Measurements from ENCODE around the gene BCO1. TPM values are rescaled to one million over a fixed set of nuclear protein-coding genes. Genes with fewer than 3 reads are reported as not detected.
"Not testable (repeated sequence)": the region's sequence is repeated elsewhere in the genome, so short reads cannot be mapped to it uniquely, and the experiment has no call there.

BCO1 gene
- total RNA-seq, 2 experiments from 2014 or later, result not detected

- no peaks in the 10 kb centered on the region for H3K9me3 Mint-ChIP-seq
- CTCF ChIA-PET, result no interaction called here
- peak; percentile 15 for DNase-seq
- POLR2A ChIA-PET, result no interaction called here
- no peak overlapping the region for H3K27ac Mint-ChIP-seq
- no peak overlapping the region for H3K4me3 Mint-ChIP-seq
- intact Hi-C loops (cut with micrococcal nuclease), result no loop called here
- H3K4me1 Mint-ChIP-seq (ENCODE audit: low read depth), result no peaks in the 10 kb centered on the region
- peaks cover 9% of the 10 kb centered on the region for H3K27me3 Mint-ChIP-seq
- no peaks in the 10 kb centered on the region for H3K36me3 Mint-ChIP-seq
Observed at GRCh38 chr16:81214745-81215166, 23.7 kb upstream of the BCO1 start.

DNA sequence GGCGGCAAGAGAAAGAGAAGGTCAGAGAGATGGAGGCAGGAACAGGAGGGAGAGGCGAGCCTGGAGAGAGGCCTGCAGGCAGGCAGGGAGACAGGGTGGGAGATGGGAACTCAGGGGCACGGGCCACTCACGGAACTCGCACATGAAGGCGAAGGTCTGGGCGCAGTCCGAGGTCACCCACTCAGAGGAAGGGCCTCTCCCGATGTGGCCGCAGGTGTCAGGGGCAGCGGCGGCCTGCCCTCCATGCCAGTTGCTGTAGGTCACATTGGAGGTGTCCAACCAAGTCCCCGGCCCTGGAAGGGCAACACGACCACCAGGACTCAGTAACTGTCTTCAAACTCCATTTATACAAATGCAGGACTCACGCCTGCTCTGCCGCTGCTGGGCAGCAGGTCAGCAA lies 22.4 kb upstream of the BCO1 start:
- POLR2A ChIA-PET, result no interaction called here
- intact Hi-C loops (cut with micrococcal nuclease), result no loop called here
- DNase-seq, result no peak

DNA sequence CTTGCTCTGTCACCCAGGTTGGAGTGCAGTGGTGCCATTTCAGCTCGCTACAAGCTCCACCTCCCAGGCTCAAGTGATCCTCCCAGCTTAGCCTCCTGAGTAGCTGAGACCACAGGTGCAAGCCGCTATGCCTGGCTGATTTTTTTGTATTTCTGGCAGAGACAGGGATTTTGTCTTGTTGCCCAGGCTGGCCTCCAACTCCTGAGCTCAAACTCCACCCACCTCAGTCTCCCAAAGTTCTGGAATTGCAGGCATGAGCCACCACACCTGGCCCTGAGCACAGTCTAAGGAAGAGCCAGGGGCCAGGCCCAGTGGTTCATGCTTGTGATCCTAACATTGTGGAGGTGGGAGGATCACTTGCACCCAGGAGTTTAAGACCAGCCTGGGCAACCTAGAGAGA lies 21.8 kb upstream of the BCO1 start:
- no peak overlapping the region for H3K4me3 Mint-ChIP-seq
- H3K4me1 Mint-ChIP-seq (ENCODE audit: low read depth), result no peaks in the 10 kb centered on the region
- no peaks in the 10 kb centered on the region for H3K9me3 Mint-ChIP-seq
- H3K27ac Mint-ChIP-seq, result no peak overlapping the region
- H3K27me3 Mint-ChIP-seq, result peaks cover 3% of the 10 kb centered on the region
- POLR2A ChIA-PET, result no interaction called here
- intact Hi-C loops (cut with micrococcal nuclease), result no loop called here
- H3K36me3 Mint-ChIP-seq, result no peaks in the 10 kb centered on the region
- CTCF ChIA-PET, result interaction anchor here (1.6 to 3.2 kb wide), 2 partner anchors 12 to 47 kb away, joined by 6 to 11 read pairs; no protein-coding TSS in a partner anchor
- DNase-seq, result no peak

More for the DNA sequence above, 22.4 kb upstream of the BCO1 start:
- Mint-ChIP-seq H3K9me3 (no peaks in the 10 kb centered on the region), H3K4me1 (ENCODE audit: low read depth) (no peaks in the 10 kb centered on the region), H3K27me3 (peaks cover 5% of the 10 kb centered on the region), H3K4me3 (no peak overlapping the region), H3K36me3 (no peaks in the 10 kb centered on the region), H3K27ac (no peak overlapping the region)
- CTCF ChIA-PET, result no interaction called here

DNA sequence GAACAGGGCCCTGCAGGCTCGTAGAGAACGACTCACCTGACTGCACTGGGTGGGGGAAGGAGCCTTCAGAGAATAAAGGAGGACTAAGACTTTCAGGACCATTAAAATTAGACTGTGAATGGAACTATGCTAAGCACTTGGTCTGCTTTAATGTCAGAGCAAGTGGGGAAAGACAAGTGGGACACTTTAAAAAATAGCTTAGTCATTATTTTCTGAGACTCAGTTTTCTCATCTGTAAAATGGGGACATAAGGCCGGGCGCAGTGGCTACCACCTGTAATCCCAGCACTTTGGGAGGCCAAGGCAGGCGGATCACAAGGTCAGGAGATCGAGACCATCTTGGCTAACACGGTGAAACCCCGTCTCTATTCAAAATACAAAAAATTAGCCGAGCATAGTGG lies 19.3 kb upstream of the BCO1 start:
- intact Hi-C loops (cut with micrococcal nuclease), result no loop called here
- POLR2A ChIA-PET, result no interaction called here
- H3K4me3 Mint-ChIP-seq, result no peak overlapping the region
- no peaks in the 10 kb centered on the region for H3K4me1 Mint-ChIP-seq (ENCODE audit: low read depth)
- no peak overlapping the region for H3K27ac Mint-ChIP-seq
- no peaks in the 10 kb centered on the region for H3K36me3 Mint-ChIP-seq
- H3K9me3 Mint-ChIP-seq, result no peaks in the 10 kb centered on the region
- DNase-seq, result no peak
- peaks cover 1% of the 10 kb centered on the region for H3K27me3 Mint-ChIP-seq
- CTCF ChIA-PET, result interaction anchor here (1.1 to 3.2 kb wide), 2 partner anchors 14 to 42 kb away, joined by 3 to 11 read pairs; no protein-coding TSS in a partner anchor

- Mint-ChIP-seq H3K27ac (no peak overlapping the region), H3K4me3 (no peak overlapping the region), H3K27me3 (peaks cover 1% of the 10 kb centered on the region), H3K9me3 (no peaks in the 10 kb centered on the region), H3K4me1 (ENCODE audit: low read depth) (no peaks in the 10 kb centered on the region), H3K36me3 (no peaks in the 10 kb centered on the region)
- POLR2A ChIA-PET, result no interaction called here
- CTCF ChIA-PET, result interaction anchor here (2.3 kb wide), 1 partner anchor 15 kb away, joined by 6 read pairs; no protein-coding TSS in a partner anchor
- DNase-seq, result no peak
- intact Hi-C loops (cut with micrococcal nuclease), result no loop called here
Observed at GRCh38 chr16:81220349-81220748, 18.1 kb upstream of the BCO1 start.

DNA sequence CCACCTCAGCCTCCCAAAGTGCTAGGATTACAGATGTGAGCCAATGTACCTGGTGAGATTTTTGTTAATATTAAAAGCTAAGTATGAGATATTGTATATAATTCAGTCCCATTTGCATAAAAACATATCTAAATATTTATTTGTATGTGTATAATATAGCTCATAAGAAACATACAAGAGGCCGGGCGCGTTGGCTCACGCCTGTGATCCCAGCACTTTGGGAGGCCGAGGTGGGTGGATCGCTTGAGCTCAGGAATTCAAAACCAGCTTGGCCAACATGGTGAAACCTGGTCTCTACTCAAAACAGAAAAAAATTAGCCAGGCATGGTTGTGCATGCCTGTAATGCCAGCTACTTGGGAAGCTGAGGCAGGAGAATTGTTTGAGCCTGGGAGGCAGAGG lies 16.8 kb upstream of the BCO1 start:
- ChIA-PET POLR2A (no interaction called here), CTCF (interaction anchor here (2.3 kb wide), 1 partner anchor 17 kb away, joined by 6 read pairs; no protein-coding TSS in a partner anchor)
- Mint-ChIP-seq H3K9me3 (no peaks in the 10 kb centered on the region), H3K36me3 (no peaks in the 10 kb centered on the region), H3K4me1 (ENCODE audit: low read depth) (no peaks in the 10 kb centered on the region), H3K27me3 (peaks cover 6% of the 10 kb centered on the region), H3K27ac (no peak overlapping the region), H3K4me3 (no peak overlapping the region)
- DNase-seq, result no peak
- intact Hi-C loops (cut with micrococcal nuclease), result no loop called here

GRCh38 chr16:81224824-81225223 lies 13.7 kb upstream of the BCO1 start:
- Mint-ChIP-seq H3K27ac (no peak overlapping the region), H3K27me3 (peaks cover 11% of the 10 kb centered on the region), H3K4me1 (ENCODE audit: low read depth) (no peaks in the 10 kb centered on the region), H3K4me3 (no peak overlapping the region), H3K36me3 (no peaks in the 10 kb centered on the region), H3K9me3 (no peaks in the 10 kb centered on the region)
- intact Hi-C loops (cut with micrococcal nuclease), result no loop called here
- ChIA-PET CTCF (no interaction called here), POLR2A (no interaction called here)
- no peak for DNase-seq

- DNase-seq; H3K4me1 Mint-ChIP-seq (ENCODE audit: low read depth); intact Hi-C loops (cut with micrococcal nuclease); H3K36me3 Mint-ChIP-seq; H3K27ac Mint-ChIP-seq; POLR2A ChIA-PET; H3K9me3 Mint-ChIP-seq; CTCF ChIA-PET; H3K4me3 Mint-ChIP-seq: not testable (repeated sequence)
- H3K27me3 Mint-ChIP-seq, result peaks cover 13% of the 10 kb centered on the region
Observed at GRCh38 chr16:81225697-81226096, 12.8 kb upstream of the BCO1 start.

GRCh38 chr16:81227785-81228184 lies 10.7 kb upstream of the BCO1 start:
- Mint-ChIP-seq H3K27me3 (peaks cover 18% of the 10 kb centered on the region), H3K27ac (no peak overlapping the region), H3K36me3 (no peaks in the 10 kb centered on the region), H3K4me3 (no peak overlapping the region), H3K4me1 (ENCODE audit: low read depth) (no peaks in the 10 kb centered on the region), H3K9me3 (no peaks in the 10 kb centered on the region)
- intact Hi-C loops (cut with micrococcal nuclease), result no loop called here
- CTCF ChIA-PET, result no interaction called here
- DNase-seq, result no peak
- POLR2A ChIA-PET, result no interaction called here

- DNase-seq, result no peak
- Mint-ChIP-seq H3K9me3 (no peaks in the 10 kb centered on the region), H3K4me3 (no peak overlapping the region), H3K36me3 (no peaks in the 10 kb centered on the region), H3K4me1 (ENCODE audit: low read depth) (no peaks in the 10 kb centered on the region), H3K27ac (no peak overlapping the region), H3K27me3 (peaks cover 22% of the 10 kb centered on the region)
- intact Hi-C loops (cut with micrococcal nuclease), result no loop called here
- ChIA-PET POLR2A (no interaction called here), CTCF (interaction anchor here (0.9 to 1.2 kb wide), 3 partner anchors 10 to 31 kb away, joined by 4 to 6 read pairs (median 4); no protein-coding TSS in a partner anchor)
Observed at GRCh38 chr16:81229811-81230210, 8.7 kb upstream of the BCO1 start.

- DNase-seq, result no peak
- H3K27ac Mint-ChIP-seq, result no peak overlapping the region
- no peak overlapping the region for H3K4me3 Mint-ChIP-seq
- intact Hi-C loops (cut with micrococcal nuclease), result no loop called here
- no peaks in the 10 kb centered on the region for H3K4me1 Mint-ChIP-seq (ENCODE audit: low read depth)
- CTCF ChIA-PET, result interaction anchor here (1.2 kb wide), 2 partner anchors 26 to 30 kb away, joined by 3 to 4 read pairs; no protein-coding TSS in a partner anchor
- POLR2A ChIA-PET, result no interaction called here
- no peaks in the 10 kb centered on the region for H3K9me3 Mint-ChIP-seq
- peaks cover 22% of the 10 kb centered on the region for H3K27me3 Mint-ChIP-seq
- H3K36me3 Mint-ChIP-seq, result no peaks in the 10 kb centered on the region
Observed at GRCh38 chr16:81231014-81231413, 7.5 kb upstream of the BCO1 start.

DNA sequence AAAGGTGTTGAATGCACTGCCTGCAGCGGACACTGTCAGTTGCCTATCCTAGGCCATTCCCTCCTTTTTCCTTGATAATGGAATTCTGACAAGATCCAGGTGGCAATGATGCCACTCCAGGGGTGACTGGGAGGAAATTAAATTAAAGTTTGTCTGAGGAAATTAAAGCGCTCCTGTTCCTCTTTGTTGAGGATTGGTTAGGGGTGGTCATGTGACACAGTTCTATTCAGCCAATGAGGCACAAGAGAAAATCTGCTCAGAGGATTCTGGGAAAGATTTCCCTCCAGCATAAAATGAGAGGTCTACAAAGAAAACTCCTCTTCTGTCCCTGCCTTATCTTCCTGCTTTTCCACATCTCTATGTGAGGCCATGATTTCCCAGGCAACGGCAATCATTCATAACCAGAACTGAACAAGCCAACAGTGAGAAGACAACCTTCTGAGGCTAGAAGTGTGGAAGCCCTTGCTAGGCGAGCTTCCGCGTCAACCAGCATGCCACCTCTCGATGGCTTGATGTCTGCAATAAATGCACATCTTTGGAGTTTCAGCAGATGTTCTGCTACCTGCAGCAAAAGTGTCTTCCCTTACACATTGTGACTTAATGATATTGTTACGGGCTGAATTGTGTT lies 5.6 kb upstream of the BCO1 start:
- no peak overlapping the region for H3K27ac Mint-ChIP-seq

GRCh38 chr16:81237282-81237681 lies 1.2 kb upstream of the BCO1 start:
- Mint-ChIP-seq H3K27ac (no peak overlapping the region), H3K4me1 (ENCODE audit: low read depth) (peaks cover 5% of the 10 kb centered on the region), H3K27me3 (peaks cover 3% of the 10 kb centered on the region), H3K4me3 (no peak overlapping the region), H3K9me3 (no peaks in the 10 kb centered on the region), H3K36me3 (no peaks in the 10 kb centered on the region)
- intact Hi-C loops (cut with micrococcal nuclease), result no loop called here
- POLR2A ChIA-PET, result interaction anchor here (0.7 kb wide), 1 partner anchor 53 kb away, joined by 3 read pairs; no protein-coding TSS in a partner anchor
- DNase-seq, result no peak
- CTCF ChIA-PET, result no interaction called here

More for the DNA sequence above, 5.6 kb upstream of the BCO1 start:
- ChIA-PET POLR2A (no interaction called here), CTCF (no interaction called here)
- Mint-ChIP-seq H3K27me3 (peaks cover 17% of the 10 kb centered on the region), H3K9me3 (no peaks in the 10 kb centered on the region), H3K4me3 (no peak overlapping the region), H3K4me1 (ENCODE audit: low read depth) (no peaks in the 10 kb centered on the region), H3K36me3 (no peaks in the 10 kb centered on the region)
- intact Hi-C loops (cut with micrococcal nuclease), result no loop called here
- no peak for DNase-seq
